Heart right ventricle (tissue), 16 donors: ENCODE results near the gene IGFL4. TPM values are rescaled to one million over a fixed set of nuclear protein-coding genes. Genes with fewer than 3 reads are reported as not detected.

Source experiments
- ATAC-seq, 8 donors: fragments of 200-7000 bp; cut with Tn5 transposase; one replicate each; pipeline ENCODE4 v1.9.1; 2020; ENCODE audit warnings: mild to moderate bottlenecking in 8 of 8, moderate library complexity in 8 of 8, moderate number of reproducible peaks in 1 of 8
- DNase-seq, 2 donors: peaks; one replicate each; pipeline ENCODE4 v3.0.0-alpha.2; 2020
- H3K27ac ChIP-seq, 10 donors: fragments of 200-600 bp; sonication (generic) in 2 of 10; one replicate each; pipeline versions ENCODE4 v1.5.0 to v1.8.0; 2020 to 2022; ENCODE audit warnings: mild to moderate bottlenecking in 3 of 10
- H3K27me3 ChIP-seq, 7 donors: fragments of 200-600 bp; one replicate each; pipeline ENCODE4 v1.8.0; 2021 to 2022; ENCODE audit warnings: mild to moderate bottlenecking in 2 of 7
- H3K36me3 ChIP-seq, 9 donors: fragments of 200-600 bp; sonication (generic) in 1 of 9; one replicate each; pipeline versions ENCODE4 v1.5.0 to v1.8.0; 2020 to 2022; ENCODE audit warnings: mild to moderate bottlenecking in 2 of 9
- H3K4me1 ChIP-seq, 9 donors: fragments of 200-600 bp; sonication (generic) in 1 of 9; one replicate each; pipeline versions ENCODE4 v1.5.0 to v1.8.0; 2020 to 2022; ENCODE audit warnings: mild to moderate bottlenecking in 4 of 9
- H3K4me3 ChIP-seq, 10 donors: fragments of 200-600 bp; sonication (generic) in 2 of 10; one replicate each; pipeline versions ENCODE4 v1.5.0 to v1.8.0; 2020 to 2022; ENCODE audit warnings: mild to moderate bottlenecking in 7 of 10, moderate library complexity in 2 of 10
- H3K9me3 ChIP-seq, 11 donors: fragments of 200-600 bp in 10 of 11; sonication (generic) in 2 of 11; one replicate each; pipeline versions ENCODE4 v1.5.0 to v1.8.0; 2013 to 2022; ENCODE audit warnings: mild to moderate bottlenecking in 2 of 11, control low read depth in 1 of 11, moderate library complexity in 1 of 11
- CTCF ChIP-seq, 9 donors: fragments of 200-600 bp; sonication (generic) in 2 of 9; IDR thresholded peaks; one replicate each; pipeline versions ENCODE4 v1.5.0 to v1.8.0; 2021 to 2022; ENCODE audit warnings: antibody characterized with exemption in 9 of 9, mild to moderate bottlenecking in 5 of 9, moderate library complexity in 1 of 9
- WGBS, 2 donors: extraction: QIAGEN DNeasy Blood & Tissue Kit; methylation state at CpG; one replicate each; pipeline ENCODE4 v1.1.7; 2013; ENCODE audit warnings: inconsistent platforms in 1 of 2; 5-methylcytosine and 5-hydroxymethylcytosine counted together
- intact Hi-C, 10 donors: fragments of 100-400 bp; cut with DNase I; formaldehyde crosslinking; loops; one replicate each; pipeline versions ENCODE4 v1.11.1 to v1.14.2; 2022
- long read RNA-seq, 3 donors: library from polyadenylated mRNA; unstranded; transcript quantifications; one replicate each; pipeline ENCODE4 v2.0.0, GENCODE V29; 2020 to 2021
- polyA plus RNA-seq, 2 donors: library from polyadenylated mRNA; stranded (reverse); fragments of 200-250 nt; gene quantifications; one replicate each; pipeline ENCODE4 v1.2.3, GENCODE V29; 2013
- total RNA-seq, 10 donors: library from RNA; stranded (reverse); fragmentation: NEBNext Ultra II Directional in 3 of 10; extraction: Animal tissue kit (Norgen Biotek cat#: 25700) in 3 of 10; gene quantifications; one replicate each; pipeline versions ENCODE4 v1.2.1 to v1.2.4, GENCODE V29; 2021 to 2023
- donor health status: Arrhythmogenic right ventricular cardiomyopathy.
- donor health status: ischemic (EF 13 %, LVEDD 7.1; RV severe dilation, severe dysfunction).
- donor health status: healthy with polysubstance abuse.
- donor health status: DM: no; HTN: yes; CAD: no.
- donor health status: DM: no; HTN: no; CAD: no.
- donor health status: ischemic (EF 25% LVEDD 6.9; RV normal size, moderate dysfunction).
- donor health status: ischemic (EF 25% LVEDD 5.7; RV mildly dilated, moderate dysfunction).
- donor health status: healthy.
- donor health status: DM: yes; HTN: yes; CAD: no.
- donor health status: Ischemic cardiomyopathy.
- donor health status: ischemic (EF 35%, LVEDD 5.7; RV mildly dilated, moderate dysfunction).
- donor health status: nonischemic (EF 11% LVEDD 7.7; RV severe dilation, severe dysfunction).
- donor health status: DM: yes; HTN: yes; CAD: no.
- donor health status: PGD.
- donor health status: ischemic (EF 29% LVEDD 5.4; RV normal size, mild dysfunction).
- donor health status: nonischemic (EF 23%, LVEDD 6.1; RV moderate dilation, normal function).

IGFL4 gene
- not detected for total RNA-seq
- polyA plus RNA-seq, result not detected
- long read RNA-seq, donor 1, result 0 reads
- long read RNA-seq, donor 2, result 0 reads
- long read RNA-seq, donor 3, result 0 reads

DNA sequence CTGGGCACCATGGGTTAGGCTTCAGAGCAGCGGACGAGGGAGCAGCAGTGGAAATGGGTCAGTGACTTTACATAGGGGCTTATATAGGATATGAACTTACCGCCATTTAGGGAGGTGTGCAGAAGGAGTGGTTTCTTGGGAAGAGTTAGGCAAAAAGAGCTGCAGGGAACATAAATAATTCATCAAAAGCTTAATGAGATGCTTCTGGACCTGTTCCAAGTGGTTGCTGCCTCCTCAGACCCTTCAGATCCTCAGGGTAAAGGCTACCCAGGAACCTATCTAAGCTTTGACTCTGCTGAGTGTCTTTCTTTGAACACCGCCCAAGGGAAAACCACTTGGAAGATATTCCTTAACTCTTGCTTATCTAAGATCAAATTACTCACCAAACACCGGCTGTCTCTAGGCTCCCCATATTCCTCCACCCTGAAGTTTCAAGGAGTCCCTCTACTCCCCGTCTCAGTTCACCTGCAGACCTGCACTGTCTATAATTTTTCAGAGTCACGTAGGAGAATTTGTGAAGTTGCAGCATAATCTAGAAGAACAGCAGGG lies at the start of gene IGFL4:
TSS of gene IGFL4 (minus strand) at position 51 of the 549 bp plus-strand sequence. CDS start at position 11, 40 bp downstream.
- H3K4me1 ChIP-seq, result no peaks in the 10 kb centered on the region
- DNase-seq (no peak), ATAC-seq (no peak)
- intact Hi-C loops, result no loop called here
- no peak for TF ChIP-seq CTCF (IDR thresholded peaks at IDR 0.05)
- no peaks in the 10 kb centered on the region for H3K36me3 ChIP-seq
- H3K9me3 ChIP-seq, result peaks cover 0 to 3% (median 0%) of the 10 kb centered on the region in 11 donors
- H3K27me3 ChIP-seq, result peaks cover 0 to 69% (median 48%) of the 10 kb centered on the region in 7 donors
- no peak within 1 kb of the TSS for H3K27ac ChIP-seq
- 50 to 57% methylated on average over 7 of the region's 7 CpGs for WGBS, 2 donors
- no peak within 1 kb of the TSS for H3K4me3 ChIP-seq

- peaks cover 0 to 46% (median 17%) of the 10 kb centered on the region in 11 donors for H3K9me3 ChIP-seq
- H3K27me3 ChIP-seq, result peaks cover 0 to 38% (median 6%) of the 10 kb centered on the region in 7 donors
- no peak for TF ChIP-seq CTCF (IDR thresholded peaks at IDR 0.05)
- no peaks in the 10 kb centered on the region for H3K36me3 ChIP-seq
- no peak overlapping the region for H3K27ac ChIP-seq
- H3K4me3 ChIP-seq, result no peak overlapping the region
- DNase-seq (no peak), ATAC-seq (peak in 1 of 8 donors; percentile 11)
- no peaks in the 10 kb centered on the region for H3K4me1 ChIP-seq
- 84 to 85% methylated on average over 5 of the region's 5 CpGs for WGBS, 2 donors
- intact Hi-C loops, result no loop called here
These were observed 49.6 kb upstream of the IGFL4 start for GRCh38 chr19:46090444-46090843.

DNA sequence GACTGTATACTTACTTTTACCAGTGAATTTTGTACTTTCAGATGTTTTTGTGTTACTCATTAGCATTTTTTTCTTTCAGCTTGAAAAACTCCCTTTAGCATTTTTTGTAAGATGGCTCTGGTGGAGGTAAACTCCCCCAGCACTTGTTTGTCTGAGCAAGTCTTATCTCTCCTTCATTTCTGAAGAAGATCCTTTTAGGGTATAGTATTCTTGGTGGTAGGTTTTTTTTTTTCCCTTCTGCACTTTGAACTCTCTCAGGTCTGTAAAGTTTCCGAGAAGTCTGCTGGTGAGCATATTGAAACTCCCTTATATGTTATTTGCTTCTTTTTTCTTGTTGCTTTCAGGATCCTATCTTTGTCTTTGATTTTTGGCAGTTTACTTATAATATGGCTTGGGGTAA lies 48.6 kb upstream of the IGFL4 start:
- Histone ChIP-seq H3K9me3 (peaks cover 0 to 56% (median 24%) of the 10 kb centered on the region in 11 donors), H3K4me3 (no peak overlapping the region), H3K36me3 (no peaks in the 10 kb centered on the region), H3K27ac (no peak overlapping the region), H3K4me1 (no peaks in the 10 kb centered on the region), H3K27me3 (peaks cover 0 to 33% (median 8%) of the 10 kb centered on the region in 7 donors)
- no peak for ATAC-seq
- intact Hi-C loops, result no loop called here
- 94 to 96% methylated on average over 1 of the region's 1 CpG for WGBS, 2 donors
- no peak for DNase-seq
- no peak for TF ChIP-seq CTCF (IDR thresholded peaks at IDR 0.05)

DNA sequence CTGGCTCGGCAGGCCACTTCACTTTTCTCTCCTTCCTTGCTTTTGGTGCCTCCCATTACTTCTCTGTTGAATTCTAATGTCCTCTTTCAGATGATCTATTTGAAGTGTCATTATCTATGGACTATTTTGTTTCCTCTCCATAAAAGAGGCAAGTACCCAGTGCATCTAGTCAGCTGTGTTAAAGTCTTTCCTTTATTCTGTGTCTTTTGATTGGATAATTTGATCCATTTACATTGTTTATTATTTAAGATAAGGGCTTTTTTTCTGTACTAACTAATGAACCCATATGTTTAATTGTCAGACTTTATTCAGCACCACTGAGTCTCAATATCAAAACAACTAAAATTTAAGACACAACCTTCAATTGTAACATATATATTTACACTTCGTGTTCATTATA lies 47.3 kb upstream of the IGFL4 start:
- H3K4me1 ChIP-seq, result no peaks in the 10 kb centered on the region
- peaks cover 0 to 64% (median 24%) of the 10 kb centered on the region in 11 donors for H3K9me3 ChIP-seq
- H3K27ac ChIP-seq, result no peak overlapping the region
- intact Hi-C loops, result no loop called here
- H3K27me3 ChIP-seq, result peaks cover 0 to 28% (median 15%) of the 10 kb centered on the region in 7 donors
- H3K36me3 ChIP-seq, result no peaks in the 10 kb centered on the region
- no peak for TF ChIP-seq CTCF (IDR thresholded peaks at IDR 0.05)
- WGBS, 2 donors, result 84 to 86% methylated on average over 2 of the region's 2 CpGs
- no peak overlapping the region for H3K4me3 ChIP-seq
- no peak for ATAC-seq
- no peak for DNase-seq
